HG02884 (cell line): Measurements from ENCODE around the gene SLC46A1.

ENCODE experiments used
- ATAC-seq: cut with Tn5 transposase; IDR thresholded peaks from one replicate; pipeline ENCODE4 v1.9.1; 2021; ENCODE audit warnings: mild to moderate bottlenecking, moderate library complexity; ENCODE audit not compliant: unreplicated experiment

SLC46A1 gene

GRCh38 chr17:28384281-28385036 lies 21.6 kb downstream of the SLC46A1 start:
- no peak for ATAC-seq

GRCh38 chr17:28381141-28381825 lies 24.7 kb downstream of the SLC46A1 start:
- ATAC-seq: no peak

GRCh38 chr17:28379814-28380801 lies 25.9 kb downstream of the SLC46A1 start:
- no peak for ATAC-seq

GRCh38 chr17:28372945-28373274 lies 33.1 kb downstream of the SLC46A1 start:
- ATAC-seq: no peak

GRCh38 chr17:28372203-28372944 lies 33.6 kb downstream of the SLC46A1 start:
- ATAC-seq: no peak

GRCh38 chr17:28371245-28372202 lies 34.5 kb downstream of the SLC46A1 start, which contains the start of gene SARM1:
SARM1 (plus strand) TSS chr17:28371694; CDS start chr17:28372033, 339 bp downstream.
- peak; percentile 74 for ATAC-seq

GRCh38 chr17:28370744-28371103 lies 35.3 kb downstream of the SLC46A1 start:
- no peak for ATAC-seq

GRCh38 chr17:28370035-28370743 lies 35.8 kb downstream of the SLC46A1 start, which contains the start of gene VTN:
VTN (minus strand) TSS chr17:28370307; CDS start chr17:28370203, 104 bp downstream.
- ATAC-seq: no peak

- no peak for ATAC-seq
These were observed 36.4 kb downstream of the SLC46A1 start for GRCh38 chr17:28369684-28370034.

GRCh38 chr17:28368915-28369683 lies 36.9 kb downstream of the SLC46A1 start:
- no peak for ATAC-seq

GRCh38 chr17:28368306-28368831 lies 37.6 kb downstream of the SLC46A1 start:
- ATAC-seq: no peak

- no peak for ATAC-seq
These were observed 38.2 kb downstream of the SLC46A1 start for GRCh38 chr17:28367641-28368305.

- no peak for ATAC-seq
These were observed 39.4 kb downstream of the SLC46A1 start for GRCh38 chr17:28366605-28367004.

- ATAC-seq: no peak
These were observed 40.5 kb downstream of the SLC46A1 start for GRCh38 chr17:28365487-28365886.

- ATAC-seq: no peak
These were observed 41.2 kb downstream of the SLC46A1 start, which contains the start of gene SEBOX for GRCh38 chr17:28364665-28365363. SEBOX (minus strand) TSS chr17:28365199; CDS start chr17:28365151, 48 bp downstream.
